Endodermal cell (in vitro differentiated cells): ENCODE measurements around the gene PANX1. TPM values are rescaled to one million over a fixed set of nuclear protein-coding genes. Genes with fewer than 3 reads are reported as not detected.

Experiments
- DNase-seq: peaks from one replicate; pipeline ENCODE4 v3.0.0-alpha.2; 2017
- H3K27ac ChIP-seq: 2 replicates; pipeline ENCODE4 v1.5.1; 2013; ENCODE audit warnings: mild to moderate bottlenecking, low read depth, low read length, moderate library complexity
- H3K27me3 ChIP-seq: 2 replicates; pipeline ENCODE4 v1.6.1; 2013; ENCODE audit warnings: mild to moderate bottlenecking, low read length, moderate library complexity; ENCODE audit not compliant: insufficient read depth, control insufficient read depth, poor library complexity, severe bottlenecking
- H3K36me3 ChIP-seq: 2 replicates; pipeline ENCODE4 v1.7.0; 2013; ENCODE audit warnings: mild to moderate bottlenecking, low read length, moderate library complexity; ENCODE audit not compliant: control insufficient read depth, insufficient read depth
- H3K4me1 ChIP-seq: one replicate; pipeline ENCODE4 v1.7.0; 2013; ENCODE audit warnings: low read length; ENCODE audit not compliant: control insufficient read depth, insufficient read depth
- H3K4me3 ChIP-seq: 2 replicates; pipeline ENCODE4 v1.5.1; 2013; ENCODE audit warnings: mild to moderate bottlenecking, low read length, moderate library complexity
- H3K9ac ChIP-seq: 2 replicates; pipeline ENCODE4 v1.6.1; 2013; ENCODE audit warnings: mild to moderate bottlenecking, low read length, moderate library complexity; ENCODE audit not compliant: poor library complexity, severe bottlenecking; ENCODE audit errors: extremely low read depth
- H3K9me3 ChIP-seq: 2 replicates; pipeline ENCODE4 v1.6.1; 2013; ENCODE audit warnings: mild to moderate bottlenecking, low read length, moderate library complexity; ENCODE audit not compliant: control insufficient read depth
- H3K27ac Mint-ChIP-seq: 2 replicates; pipeline ENCODE4 v1.8.0; 2020; ENCODE audit warnings: mixed read lengths
- H3K27me3 Mint-ChIP-seq: 2 replicates; pipeline ENCODE4 v1.8.0; 2021; ENCODE audit warnings: mild to moderate bottlenecking, mixed read lengths; ENCODE audit not compliant: insufficient read depth
- H3K36me3 Mint-ChIP-seq: 2 replicates; pipeline ENCODE4 v1.8.0; 2020; ENCODE audit warnings: low read depth, mixed read lengths
- H3K4me1 Mint-ChIP-seq: 2 replicates; pipeline ENCODE4 v1.8.0; 2020; ENCODE audit warnings: mixed read lengths
- H3K4me3 Mint-ChIP-seq: 2 replicates; pipeline ENCODE4 v1.8.0; 2020; ENCODE audit warnings: mild to moderate bottlenecking, moderate library complexity, mixed read lengths
- H3K9me3 Mint-ChIP-seq: 2 replicates; pipeline ENCODE4 v1.8.0; 2020; ENCODE audit warnings: mild to moderate bottlenecking, mixed read lengths
- CTCF ChIP-seq: fragments of 200-600 bp; sonication (generic); conservative IDR thresholded peaks from 2 replicates; pipeline ENCODE4 v1.5.0; 2021; ENCODE audit warnings: antibody characterized with exemption, mild to moderate bottlenecking
- WGBS, 2 experiments: methylation state at CpG; one replicate each; pipeline versions ENCODE4 v1.1.5 to v1.1.7; 2013; ENCODE audit warnings: missing lambda C conversion rate in 2 of 2, mixed read lengths in 1 of 2; ENCODE audit not compliant: insufficient coverage in 1 of 2, insufficient read length in 1 of 2; 5-methylcytosine and 5-hydroxymethylcytosine counted together
- total RNA-seq, 2 donors: library from RNA; stranded (reverse); fragmentation: NEBNext Ultra II Directional in 1 of 2; extraction: Animal tissue kit (Norgen Biotek cat#: 25700) in 1 of 2; gene quantifications; 2 replicates in 1 of 2; 3 replicates in 1 of 2; pipeline ENCODE4 v1.2.1, GENCODE V29; 2021

The PANX1 gene
- total RNA-seq, 2 donors from 2014 or later, result 19.4 to 21.0 TPM

DNA sequence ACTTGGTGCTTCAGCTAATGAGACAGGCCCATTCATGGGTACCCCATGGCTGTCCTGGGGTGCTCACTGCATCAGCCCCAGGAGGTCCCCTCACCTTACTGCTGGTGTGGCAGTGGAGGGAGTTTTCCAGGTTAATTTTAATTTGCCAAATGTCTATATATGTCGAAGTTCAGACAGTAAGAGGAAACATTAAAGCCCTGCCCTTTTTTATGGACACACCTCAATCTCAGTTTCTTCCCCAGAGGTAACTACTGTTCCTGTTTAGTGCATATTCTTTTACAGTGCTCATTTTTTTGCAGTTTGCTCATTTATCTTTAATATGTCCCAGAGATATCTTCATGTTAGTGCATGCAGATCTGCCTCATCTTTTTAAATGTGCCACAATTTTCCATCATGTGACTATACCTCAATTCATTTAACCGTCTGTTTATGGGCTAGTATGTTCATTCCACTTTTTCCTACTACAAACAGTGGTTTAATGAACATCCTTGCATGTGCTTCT is 11.6 kb downstream of the PANX1 start:
- H3K9ac ChIP-seq, result no peak overlapping the region
- H3K27me3 Mint-ChIP-seq, result no peaks in the 10 kb centered on the region

GRCh38 chr11:94141511-94142307 is 13.1 kb downstream of the PANX1 start:
- Mint-ChIP-seq H3K4me3 (no peak overlapping the region), H3K27ac (no peak overlapping the region)

More for the DNA sequence above, 11.6 kb downstream of the PANX1 start:
- Mint-ChIP-seq H3K4me1 (peaks cover 15% of the 10 kb centered on the region), H3K27ac (no peak overlapping the region), H3K9me3 (no peaks in the 10 kb centered on the region), H3K4me3 (no peak overlapping the region), H3K36me3 (peaks cover 8% of the 10 kb centered on the region)
- Histone ChIP-seq H3K4me3 (no peak overlapping the region), H3K4me1 (peaks cover 7% of the 10 kb centered on the region), H3K9me3 (no peaks in the 10 kb centered on the region), H3K27me3 (no peaks in the 10 kb centered on the region), H3K36me3 (peaks cover 8% of the 10 kb centered on the region), H3K27ac (no peak overlapping the region)
- 100% methylated on average over 2 of the region's 2 CpGs for WGBS, 2 experiments
- TF ChIP-seq CTCF, result no peak
- no peak for DNase-seq

More at GRCh38 chr11:94141511-94142307, 13.1 kb downstream of the PANX1 start:
- Mint-ChIP-seq H3K27me3 (no peaks in the 10 kb centered on the region), H3K4me1 (peaks cover 18% of the 10 kb centered on the region), H3K9me3 (no peaks in the 10 kb centered on the region), H3K36me3 (peaks cover 6% of the 10 kb centered on the region)
- Histone ChIP-seq H3K9ac (no peak overlapping the region), H3K36me3 (no peaks in the 10 kb centered on the region), H3K9me3 (no peaks in the 10 kb centered on the region), H3K4me3 (no peak overlapping the region), H3K4me1 (peaks cover 7% of the 10 kb centered on the region), H3K27ac (peak overlapping the region; percentile 16), H3K27me3 (no peaks in the 10 kb centered on the region)
- 82 to 94% methylated on average over 6 to 12 of the region's 12 CpGs for WGBS, 2 experiments
- TF ChIP-seq CTCF, result no peak
- peak; percentile 66 for DNase-seq
